Osteocyte (in vitro differentiated cells): ENCODE measurements around the gene HYDIN. TPM values are rescaled to one million over a fixed set of nuclear protein-coding genes. Genes with fewer than 3 reads are reported as not detected.
"Not testable (repeated sequence)": the region's sequence is repeated elsewhere in the genome, so short reads cannot be mapped to it uniquely, and the experiment has no call there.

ENCODE experiments used
- DNase-seq: peaks from one replicate; pipeline ENCODE4 v3.0.0; 2021; ENCODE audit warnings: mixed read lengths; ENCODE audit not compliant: unreplicated experiment; ENCODE audit errors: extremely low spot score
- H3K27ac Mint-ChIP-seq: one replicate; pipeline ENCODE4 v1.8.0; 2021; ENCODE audit warnings: mild to moderate bottlenecking, mixed read lengths; ENCODE audit not compliant: unreplicated experiment
- H3K27me3 Mint-ChIP-seq: one replicate; pipeline ENCODE4 v1.8.0; 2021; ENCODE audit warnings: mixed read lengths; ENCODE audit not compliant: unreplicated experiment
- H3K36me3 Mint-ChIP-seq: one replicate; pipeline ENCODE4 v1.8.0; 2021; ENCODE audit warnings: mixed read lengths; ENCODE audit not compliant: unreplicated experiment
- H3K4me1 Mint-ChIP-seq: one replicate; pipeline ENCODE4 v1.8.0; 2021; ENCODE audit warnings: mixed read lengths; ENCODE audit not compliant: unreplicated experiment
- H3K4me3 Mint-ChIP-seq: one replicate; pipeline ENCODE4 v1.8.0; 2021; ENCODE audit warnings: mild to moderate bottlenecking, moderate library complexity, mixed read lengths; ENCODE audit not compliant: unreplicated experiment
- H3K9me3 Mint-ChIP-seq: one replicate; pipeline ENCODE4 v1.8.0; 2021; ENCODE audit warnings: mixed read lengths; ENCODE audit not compliant: unreplicated experiment
- total RNA-seq: library from RNA; stranded (reverse); gene quantifications from 2 replicates; pipeline ENCODE4 v1.2.1, GENCODE V29; 2021

HYDIN gene
- total RNA-seq, 1 donor from 2014 or later = not detected

DNA sequence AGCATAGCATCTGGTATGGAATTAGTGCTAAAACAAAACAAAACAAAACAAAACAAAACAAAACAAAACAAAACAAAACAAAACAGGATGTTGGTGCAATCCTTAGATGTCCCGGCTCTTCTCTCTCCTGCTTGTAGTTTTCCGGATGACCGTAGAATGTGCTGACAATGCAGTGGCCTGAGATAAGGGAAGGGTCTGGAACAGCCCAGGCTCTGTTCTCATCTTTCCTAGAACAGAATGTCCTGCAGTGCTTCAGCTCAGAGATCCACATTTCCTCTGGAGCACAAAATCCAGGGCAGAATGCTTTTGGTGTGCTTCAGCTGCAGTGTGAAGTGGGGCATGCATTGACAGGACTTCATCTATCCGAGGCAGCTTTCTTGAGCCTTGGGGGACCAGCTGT is 345.9 kb downstream of the HYDIN start:
- not testable (repeated sequence) for H3K4me1 Mint-ChIP-seq, H3K27ac Mint-ChIP-seq, H3K9me3 Mint-ChIP-seq, DNase-seq, H3K4me3 Mint-ChIP-seq, H3K36me3 Mint-ChIP-seq, H3K27me3 Mint-ChIP-seq

DNA sequence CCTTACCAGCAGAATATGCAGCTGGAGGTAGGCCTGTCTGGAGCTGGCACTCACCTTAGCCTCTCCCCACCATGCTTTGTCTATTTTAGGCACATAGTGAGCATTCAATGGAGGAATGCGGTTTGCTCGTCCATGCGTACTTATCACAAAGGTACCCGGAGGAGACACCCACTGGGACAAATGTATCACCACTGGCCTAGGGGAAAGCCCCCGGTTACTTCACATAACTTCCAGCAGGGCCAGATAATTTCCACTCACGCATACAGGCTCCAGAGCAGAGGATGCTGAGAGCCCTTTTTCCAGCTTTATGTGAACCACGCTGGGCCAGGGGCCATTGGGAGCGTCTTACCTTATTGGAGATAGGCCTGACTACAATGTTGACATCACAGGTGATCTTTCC is 348.2 kb downstream of the HYDIN start:
- not testable (repeated sequence) for H3K9me3 Mint-ChIP-seq, H3K36me3 Mint-ChIP-seq, H3K27ac Mint-ChIP-seq, H3K27me3 Mint-ChIP-seq, DNase-seq, H3K4me3 Mint-ChIP-seq, H3K4me1 Mint-ChIP-seq

DNA sequence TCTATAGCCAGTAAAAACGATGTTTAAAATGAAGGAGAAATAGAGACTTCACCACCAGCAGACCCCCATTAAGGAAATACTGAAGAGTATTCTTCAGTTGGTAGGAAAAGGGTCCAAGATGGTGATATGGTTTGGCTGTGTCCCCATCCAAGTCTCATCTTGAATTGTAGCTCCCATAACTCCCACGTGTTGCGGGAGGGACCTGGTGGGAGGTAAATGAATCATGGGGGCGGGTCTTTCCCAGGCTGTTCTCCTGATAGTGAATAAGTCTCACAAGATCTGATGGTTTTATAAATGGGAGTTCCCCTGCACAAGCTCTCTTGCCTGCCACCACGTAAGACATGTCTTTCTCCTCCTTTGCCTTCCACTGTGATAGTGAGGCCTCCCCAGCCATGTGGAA is 352.6 kb downstream of the HYDIN start:
- H3K9me3 Mint-ChIP-seq, H3K4me1 Mint-ChIP-seq, H3K36me3 Mint-ChIP-seq, H3K4me3 Mint-ChIP-seq, DNase-seq, H3K27ac Mint-ChIP-seq, H3K27me3 Mint-ChIP-seq: not testable (repeated sequence)

DNA sequence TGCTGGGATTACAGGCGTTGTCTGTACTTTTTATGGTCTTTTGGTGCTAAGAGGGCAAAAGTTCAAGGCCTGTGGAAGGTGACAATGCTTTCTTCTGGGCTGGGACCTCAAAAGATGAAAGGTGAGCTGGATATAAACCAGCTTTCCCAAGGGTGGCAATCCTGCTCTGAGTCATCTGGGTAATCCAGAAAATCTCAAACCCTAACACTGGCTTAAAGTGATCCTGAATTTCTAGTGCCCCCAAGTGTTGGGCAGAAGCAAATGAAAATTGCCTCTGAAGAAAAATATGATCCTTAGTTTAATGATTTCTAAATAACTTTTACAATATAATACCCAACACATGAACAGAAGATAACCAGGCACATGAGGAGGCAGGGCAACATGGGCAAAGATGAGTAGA is 354.1 kb downstream of the HYDIN start:
- not testable (repeated sequence) for H3K36me3 Mint-ChIP-seq, H3K4me3 Mint-ChIP-seq, H3K9me3 Mint-ChIP-seq, H3K27me3 Mint-ChIP-seq, H3K27ac Mint-ChIP-seq, DNase-seq, H3K4me1 Mint-ChIP-seq

DNA sequence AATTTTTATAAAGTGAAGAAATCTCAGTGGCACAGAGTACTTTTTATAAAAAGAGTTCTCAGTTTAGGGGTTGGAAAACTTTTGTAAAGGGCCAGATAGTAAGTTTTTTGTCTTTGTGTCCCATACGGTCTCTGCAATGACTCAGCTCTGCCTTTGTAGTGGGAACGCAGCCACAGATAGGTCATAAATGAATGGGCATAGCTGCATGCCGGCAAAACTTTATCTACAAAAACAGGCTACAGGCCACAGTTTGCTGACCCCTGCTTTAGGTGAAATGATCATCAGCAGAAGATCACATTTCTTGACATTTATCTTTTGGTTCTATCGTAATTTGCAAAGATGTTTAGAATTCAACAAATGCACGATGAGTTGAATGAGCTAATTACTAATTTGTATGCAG is 365.8 kb downstream of the HYDIN start:
- H3K9me3 Mint-ChIP-seq, H3K4me3 Mint-ChIP-seq, H3K4me1 Mint-ChIP-seq, H3K27ac Mint-ChIP-seq, DNase-seq, H3K36me3 Mint-ChIP-seq, H3K27me3 Mint-ChIP-seq: not testable (repeated sequence)

DNA sequence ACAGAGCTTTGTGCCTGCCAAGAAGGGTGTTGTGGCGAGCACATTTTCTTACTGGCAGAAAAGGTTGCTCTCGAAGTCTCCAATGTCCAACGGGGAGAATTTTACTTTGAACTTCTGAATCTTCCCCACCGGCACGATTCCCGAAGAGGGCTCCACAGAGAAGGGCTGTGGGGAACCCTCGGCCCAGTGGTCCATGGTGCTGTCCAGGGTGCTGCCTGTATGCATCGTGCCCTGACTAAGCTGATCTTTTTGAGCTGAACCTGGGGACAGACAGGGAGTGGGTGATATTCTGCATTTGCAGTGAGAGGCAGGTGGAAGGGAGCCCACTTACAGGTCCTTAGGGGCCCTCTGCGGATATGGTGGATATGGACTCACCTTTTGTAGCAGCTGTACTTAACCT is 368.5 kb downstream of the HYDIN start:
- not testable (repeated sequence) for H3K4me1 Mint-ChIP-seq, H3K36me3 Mint-ChIP-seq, DNase-seq, H3K27ac Mint-ChIP-seq, H3K4me3 Mint-ChIP-seq, H3K27me3 Mint-ChIP-seq, H3K9me3 Mint-ChIP-seq

DNA sequence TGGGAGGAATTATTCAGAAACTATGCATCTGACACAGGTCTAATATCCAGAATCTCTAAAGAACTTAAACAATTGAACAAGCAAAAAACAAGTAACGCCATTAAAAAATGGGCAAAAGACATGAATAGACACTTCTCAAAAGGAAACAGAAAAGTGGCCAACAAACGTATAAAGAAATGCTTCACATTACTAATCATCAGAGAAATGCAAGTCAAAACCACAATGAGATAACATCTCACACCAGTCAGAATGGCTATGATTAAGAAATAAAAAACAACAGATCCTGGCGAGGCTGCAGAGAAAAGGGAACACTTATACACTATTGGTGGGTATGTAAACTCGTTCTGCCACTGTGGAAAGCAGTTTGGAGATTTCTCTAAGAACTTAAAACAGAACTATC is 379.2 kb downstream of the HYDIN start:
- not testable (repeated sequence) for H3K27ac Mint-ChIP-seq, H3K9me3 Mint-ChIP-seq, H3K27me3 Mint-ChIP-seq, DNase-seq, H3K36me3 Mint-ChIP-seq, H3K4me1 Mint-ChIP-seq, H3K4me3 Mint-ChIP-seq

DNA sequence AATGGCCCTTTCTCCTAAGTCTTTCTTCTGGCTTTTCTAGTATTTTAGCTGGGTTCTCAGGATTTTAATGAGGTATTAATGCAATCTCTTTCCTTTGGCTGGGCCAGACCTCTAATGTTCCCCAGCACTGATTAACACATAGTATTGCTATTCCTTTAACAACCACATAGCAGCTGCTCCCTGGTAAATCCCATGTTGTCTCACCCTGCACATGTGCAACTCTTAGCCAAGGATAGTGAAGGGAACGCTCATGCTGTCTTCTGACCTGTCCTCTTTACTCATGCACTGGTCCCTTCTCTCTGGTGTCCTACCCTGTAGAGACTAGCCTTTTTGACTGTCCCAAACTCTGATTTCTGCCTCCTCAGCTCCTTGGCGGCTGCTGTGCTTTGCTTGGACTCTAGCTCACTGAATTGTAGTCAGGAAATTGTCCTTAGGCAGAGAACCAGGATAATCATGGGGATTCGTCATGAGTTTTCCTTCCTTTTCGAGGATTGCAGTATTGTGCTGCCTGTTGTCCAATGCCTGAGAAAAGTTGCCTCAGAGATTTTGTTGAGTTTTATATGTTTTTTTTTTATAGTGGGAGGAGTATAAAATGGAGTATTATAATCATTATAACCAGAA is 406.9 kb downstream of the HYDIN start:
- not testable (repeated sequence) for H3K27me3 Mint-ChIP-seq, H3K4me3 Mint-ChIP-seq, H3K36me3 Mint-ChIP-seq, H3K9me3 Mint-ChIP-seq, H3K4me1 Mint-ChIP-seq, H3K27ac Mint-ChIP-seq, DNase-seq

DNA sequence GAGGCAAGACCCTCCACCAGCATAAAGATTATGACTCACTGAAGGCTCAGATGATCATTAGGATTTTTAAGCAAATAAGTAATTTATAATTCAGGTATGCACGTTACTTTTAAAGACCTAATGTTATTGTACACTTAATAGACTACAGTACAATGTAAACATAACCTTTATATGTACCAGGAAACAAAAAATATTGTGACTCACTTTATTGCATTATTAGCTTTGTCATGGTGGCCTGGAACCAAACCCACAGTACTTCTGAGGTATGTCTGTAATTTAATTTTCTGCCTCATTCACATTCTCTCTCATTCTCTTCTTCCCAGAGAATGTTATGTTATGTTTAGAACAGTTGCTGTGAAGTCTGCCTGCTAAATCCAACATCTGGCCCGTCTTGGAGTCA is 407.8 kb downstream of the HYDIN start:
- not testable (repeated sequence) for H3K36me3 Mint-ChIP-seq, DNase-seq, H3K4me1 Mint-ChIP-seq, H3K27ac Mint-ChIP-seq, H3K9me3 Mint-ChIP-seq, H3K4me3 Mint-ChIP-seq, H3K27me3 Mint-ChIP-seq

DNA sequence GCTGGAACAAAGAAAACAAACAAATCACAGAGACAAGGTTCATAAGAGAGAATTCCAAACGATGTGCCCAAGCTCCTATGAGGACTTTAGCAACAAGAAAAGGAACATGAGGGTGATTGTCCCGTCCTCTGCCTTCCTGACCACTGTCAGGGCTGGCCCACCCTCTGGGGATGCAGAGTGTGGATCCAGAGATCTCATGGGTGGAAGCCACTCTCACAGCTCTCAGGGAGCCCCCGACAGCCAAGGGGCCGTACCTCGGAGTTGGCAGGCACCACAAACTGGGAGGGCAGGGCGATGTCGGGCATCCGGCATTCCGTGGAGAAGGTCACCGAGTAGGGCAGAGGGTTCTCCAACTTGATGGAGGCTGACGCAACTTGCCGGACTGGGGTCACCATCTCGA is 412.4 kb downstream of the HYDIN start:
- H3K27me3 Mint-ChIP-seq, H3K4me1 Mint-ChIP-seq, H3K4me3 Mint-ChIP-seq, H3K27ac Mint-ChIP-seq, H3K9me3 Mint-ChIP-seq, H3K36me3 Mint-ChIP-seq, DNase-seq: not testable (repeated sequence)
